ENCODE measurements around the gene ADGB. TPM values are rescaled to one million over a fixed set of nuclear protein-coding genes. Genes with fewer than 3 reads are reported as not detected.

ADGB gene
- total and polyA plus RNA-seq, 2 donors from 2014 or later: not detected

- H3K27ac ChIP-seq (ENCODE audit: low read depth in 2 of 2, low read length in 2 of 2): no peak overlapping the region
- FAIRE-seq: no peak
- intact Hi-C loops (cut with DNase I): no loop called here
- no peaks in the 10 kb centered on the region for H3K36me3 ChIP-seq (ENCODE audit: control insufficient read depth in 2 of 3, insufficient read depth in 3 of 3, low read length in 3 of 3)
- H3K9me3 ChIP-seq (ENCODE audit: control insufficient read depth in 2 of 3, insufficient read depth in 1 of 3, low read length in 3 of 3): no peaks in the 10 kb centered on the region
- TF ChIP-seq CTCF (IDR thresholded peaks at IDR 0.05; ENCODE audit: borderline replicate concordance, extremely low read depth, insufficient read depth): peak; percentile 29
- peaks cover 0 to 2% (median 0%) of the 10 kb centered on the region in 3 donors for H3K4me1 ChIP-seq (ENCODE audit: control insufficient read depth in 2 of 3, insufficient read depth in 2 of 3, low read depth in 1 of 3, low read length in 3 of 3)
- DNase-seq: peak in 2 of 5 donors; percentile 8 to 42
- no peaks in the 10 kb centered on the region for H3K27me3 ChIP-seq (ENCODE audit: control insufficient read depth, insufficient read depth, low read length)
- H3K4me3 ChIP-seq (ENCODE audit: low read length in 3 of 3): no peak overlapping the region
- H3K9ac ChIP-seq (ENCODE audit: low read length in 3 of 3): no peak overlapping the region
Measured at GRCh38 chr6:146785001-146785585, 186.3 kb downstream of the ADGB start.

GRCh38 chr6:146787876-146788508, 189.2 kb downstream of the ADGB start:
- peak in 2 of 5 donors; percentile 52 to 64 for DNase-seq
- H3K27me3 ChIP-seq (ENCODE audit: control insufficient read depth, insufficient read depth, low read length): no peaks in the 10 kb centered on the region
- H3K36me3 ChIP-seq (ENCODE audit: control insufficient read depth in 2 of 3, insufficient read depth in 3 of 3, low read length in 3 of 3): no peaks in the 10 kb centered on the region
- FAIRE-seq: no peak
- H3K27ac ChIP-seq (ENCODE audit: low read depth in 2 of 2, low read length in 2 of 2): no peak overlapping the region
- no peak for TF ChIP-seq CTCF (IDR thresholded peaks at IDR 0.05; ENCODE audit: borderline replicate concordance, extremely low read depth, insufficient read depth)
- intact Hi-C loops (cut with DNase I): no loop called here
- H3K4me1 ChIP-seq (ENCODE audit: control insufficient read depth in 2 of 3, insufficient read depth in 2 of 3, low read depth in 1 of 3, low read length in 3 of 3): peaks cover 0 to 2% (median 0%) of the 10 kb centered on the region in 3 donors
- no peaks in the 10 kb centered on the region for H3K9me3 ChIP-seq (ENCODE audit: control insufficient read depth in 2 of 3, insufficient read depth in 1 of 3, low read length in 3 of 3)
- no peak overlapping the region for H3K9ac ChIP-seq (ENCODE audit: low read length in 3 of 3)
- no peak overlapping the region for H3K4me3 ChIP-seq (ENCODE audit: low read length in 3 of 3)

- H3K4me3 ChIP-seq (ENCODE audit: low read length in 3 of 3): no peak overlapping the region
- FAIRE-seq: no peak
- H3K9me3 ChIP-seq (ENCODE audit: control insufficient read depth in 2 of 3, insufficient read depth in 1 of 3, low read length in 3 of 3): no peaks in the 10 kb centered on the region
- no peaks in the 10 kb centered on the region for H3K36me3 ChIP-seq (ENCODE audit: control insufficient read depth in 2 of 3, insufficient read depth in 3 of 3, low read length in 3 of 3)
- intact Hi-C loops (cut with DNase I): no loop called here
- TF ChIP-seq CTCF (IDR thresholded peaks at IDR 0.05; ENCODE audit: borderline replicate concordance, extremely low read depth, insufficient read depth): no peak
- no peak overlapping the region for H3K27ac ChIP-seq (ENCODE audit: low read depth in 2 of 2, low read length in 2 of 2)
- H3K9ac ChIP-seq (ENCODE audit: low read length in 3 of 3): no peak overlapping the region
- H3K4me1 ChIP-seq (ENCODE audit: control insufficient read depth in 2 of 3, insufficient read depth in 2 of 3, low read depth in 1 of 3, low read length in 3 of 3): peaks cover 0 to 2% (median 0%) of the 10 kb centered on the region in 3 donors
- no peak for DNase-seq
- H3K27me3 ChIP-seq (ENCODE audit: control insufficient read depth, insufficient read depth, low read length): no peaks in the 10 kb centered on the region
Measured at GRCh38 chr6:146790561-146791091, 191.9 kb downstream of the ADGB start.

All from kidney (tissue), 14 donors.